ENCODE data around the gene PTGIS.

PTGIS gene

GRCh38 chr20:49461894-49462620, 105.9 kb downstream of the PTGIS start:
- no peak for TF ChIP-seq CTCF (IDR thresholded peaks at IDR 0.05; ENCODE audit: low read depth, low read length, missing control alignments)
- H3K4me3 ChIP-seq (replicated peaks; ENCODE audit: low read depth, low read length), result no peak overlapping the region

GRCh38 chr20:49460916-49461315, 107.0 kb downstream of the PTGIS start:
- DNase-seq (ENCODE audit: extremely low read depth, low read depth), result no peak
- no peak for TF ChIP-seq CTCF (IDR thresholded peaks at IDR 0.05; ENCODE audit: low read depth, low read length, missing control alignments)
- H3K4me3 ChIP-seq (replicated peaks; ENCODE audit: low read depth, low read length), result no peak overlapping the region

More at GRCh38 chr20:49461894-49462620, 105.9 kb downstream of the PTGIS start:
- no peak for DNase-seq (ENCODE audit: extremely low read depth, low read depth)

GRCh38 chr20:49460131-49460530, 107.8 kb downstream of the PTGIS start:
- no peak for DNase-seq (ENCODE audit: extremely low read depth, low read depth)
- TF ChIP-seq CTCF (IDR thresholded peaks at IDR 0.05; ENCODE audit: low read depth, low read length, missing control alignments), result no peak
- H3K4me3 ChIP-seq (replicated peaks; ENCODE audit: low read depth, low read length), result no peak overlapping the region

- TF ChIP-seq CTCF (IDR thresholded peaks at IDR 0.05; ENCODE audit: low read depth, low read length, missing control alignments), result no peak
- DNase-seq (ENCODE audit: extremely low read depth, low read depth), result no peak
Observed at GRCh38 chr20:49459684-49460083, 108.3 kb downstream of the PTGIS start.

GRCh38 chr20:49457444-49457843, 110.5 kb downstream of the PTGIS start:
- H3K4me3 ChIP-seq (replicated peaks; ENCODE audit: low read depth, low read length), result no peak overlapping the region
- no peak for DNase-seq (ENCODE audit: extremely low read depth, low read depth)
- TF ChIP-seq CTCF (IDR thresholded peaks at IDR 0.05; ENCODE audit: low read depth, low read length, missing control alignments), result no peak

More at GRCh38 chr20:49459684-49460083, 108.3 kb downstream of the PTGIS start:
- no peak overlapping the region for H3K4me3 ChIP-seq (replicated peaks; ENCODE audit: low read depth, low read length)

GRCh38 chr20:49456646-49457045, 111.3 kb downstream of the PTGIS start:
- no peak overlapping the region for H3K4me3 ChIP-seq (replicated peaks; ENCODE audit: low read depth, low read length)
- no peak for TF ChIP-seq CTCF (IDR thresholded peaks at IDR 0.05; ENCODE audit: low read depth, low read length, missing control alignments)
- no peak for DNase-seq (ENCODE audit: extremely low read depth, low read depth)

GRCh38 chr20:49455691-49456090, 112.2 kb downstream of the PTGIS start:
- no peak for TF ChIP-seq CTCF (IDR thresholded peaks at IDR 0.05; ENCODE audit: low read depth, low read length, missing control alignments)
- DNase-seq (ENCODE audit: extremely low read depth, low read depth), result no peak
- no peak overlapping the region for H3K4me3 ChIP-seq (replicated peaks; ENCODE audit: low read depth, low read length)

Measured in HFF-Myc (cell line).